H1 (cell line): Measurements from ENCODE around the gene CCDC184. TPM values are rescaled to one million over a fixed set of nuclear protein-coding genes. Genes with fewer than 3 reads are reported as not detected.

Experiments
- CTCF ChIA-PET: fragments of 300-600 bp; sonication (Branson Sonifier 250); formaldehyde crosslinking; loops from one replicate; lab custom pipeline; 2021; ENCODE audit not compliant: partially characterized antibody; lab: Charles Lee
- POLR2A ChIA-PET: fragments of 300-600 bp; sonication (Branson Sonifier 250); formaldehyde crosslinking; loops from one replicate; lab custom pipeline; 2021; ENCODE audit warnings: inconsistent platforms; ENCODE audit not compliant: partially characterized antibody; lab: Charles Lee
- DNase-seq, 2 experiments: peaks; one replicate each; pipeline versions ENCODE4 v3.0.0 to v3.0.0-alpha.2; 2010 to 2022; ENCODE audit warnings: low spot score in 2 of 2, low read depth in 1 of 2, mixed read lengths in 1 of 2
- FAIRE-seq: peaks from 2 replicates; lab custom pipeline; 2011; peaks lifted over from hg19 to GRCh38; lab: Jason Lieb, UNC
- H2AFZ ChIP-seq: 2 replicates; pipeline ENCODE4 v1.8.1; 2012; ENCODE audit warnings: low read length, inconsistent platforms
- H2AK5ac ChIP-seq: 2 replicates; pipeline ENCODE4 v1.6.1; 2013; ENCODE audit warnings: low read depth, low read length
- H2BK120ac ChIP-seq: replicated peaks from 2 replicates; pipeline ENCODE3; 2013; ENCODE audit warnings: low read depth, low read length, inconsistent platforms
- H2BK12ac ChIP-seq: 2 replicates; pipeline ENCODE4 v1.6.1; 2013; ENCODE audit warnings: low read depth, low read length
- H2BK15ac ChIP-seq: 2 replicates; pipeline ENCODE4 v1.6.1; 2013; ENCODE audit warnings: low read length
- H2BK20ac ChIP-seq: 2 replicates; pipeline ENCODE4 v1.6.1; 2013; ENCODE audit warnings: low read length
- H2BK5ac ChIP-seq: 2 replicates; pipeline ENCODE4 v1.6.1; 2013; ENCODE audit warnings: low read depth, low read length
- H3K14ac ChIP-seq: 2 replicates; pipeline ENCODE4 v1.6.1; 2013; ENCODE audit warnings: inconsistent platforms; ENCODE audit not compliant: insufficient read length
- H3K18ac ChIP-seq: 2 replicates; pipeline ENCODE4 v1.6.1; 2013; ENCODE audit warnings: low read length; ENCODE audit errors: extremely low read depth
- H3K23ac ChIP-seq: 2 replicates; pipeline ENCODE4 v1.6.1; 2013; ENCODE audit warnings: inconsistent platforms; ENCODE audit not compliant: insufficient read length
- H3K23me2 ChIP-seq: 2 replicates; pipeline ENCODE4 v1.6.1; 2013; ENCODE audit warnings: low read depth, low read length
- H3K27ac ChIP-seq: 2 replicates; pipeline ENCODE4 v1.6.1; 2011; ENCODE audit warnings: low read depth, low read length, inconsistent platforms
- H3K27me3 ChIP-seq, 4 experiments: replicated peaks in 1 of 4; 1 replicate in 1 of 4; 2 replicates in 3 of 4; pipeline versions ENCODE4 v1.6.1 to v1.8.1; 2011 to 2013; ENCODE audit warnings: low read length in 3 of 4, mild to moderate bottlenecking in 3 of 4, inconsistent platforms in 2 of 4, mixed read lengths in 2 of 4, moderate library complexity in 1 of 4; ENCODE audit not compliant: control insufficient read depth in 3 of 4, insufficient read depth in 3 of 4; ENCODE audit errors: extremely low read depth in 1 of 4
- H3K36me3 ChIP-seq, 4 experiments: 2 replicates each; pipeline versions ENCODE4 v1.6.1 to v1.8.1; 2011 to 2013; ENCODE audit warnings: mild to moderate bottlenecking in 4 of 4, low read length in 3 of 4, moderate library complexity in 2 of 4, control low read depth in 1 of 4, inconsistent platforms in 1 of 4; ENCODE audit not compliant: insufficient read depth in 4 of 4, control insufficient read depth in 2 of 4
- H3K4ac ChIP-seq: replicated peaks from 2 replicates; pipeline ENCODE3; 2013; ENCODE audit warnings: low read length, low read depth, mixed read lengths, inconsistent platforms; ENCODE audit not compliant: insufficient read length
- H3K4me1 ChIP-seq, 4 experiments: replicated peaks in 1 of 4; 1 replicate in 1 of 4; 2 replicates in 3 of 4; pipeline versions ENCODE4 v1.6.1 to v1.8.1; 2011 to 2013; ENCODE audit warnings: low read length in 3 of 4, inconsistent platforms in 2 of 4, mixed read lengths in 1 of 4; ENCODE audit not compliant: insufficient read depth in 4 of 4, control insufficient read depth in 3 of 4
- H3K4me2 ChIP-seq, 2 experiments: 2 replicates each; pipeline versions ENCODE4 v1.6.1 to v1.8.1; 2011 to 2013; ENCODE audit warnings: low read depth in 2 of 2, low read length in 2 of 2, control low read depth in 1 of 2, inconsistent platforms in 1 of 2, mild to moderate bottlenecking in 1 of 2; ENCODE audit not compliant: insufficient read depth in 1 of 2
- H3K4me3 ChIP-seq, 4 experiments: fragments of 200-600, 300-600 bp in 1 of 4; sonication (generic), shearing (Covaris generic), sonication (Bioruptor Twin) in 1 of 4; 2 replicates each; pipeline versions ENCODE4 v1.5.1 to v1.8.1; 2011 to 2016; ENCODE audit warnings: low read length in 4 of 4, low read depth in 3 of 4, control low read depth in 2 of 4, inconsistent platforms in 2 of 4, mild to moderate bottlenecking in 2 of 4, mixed read lengths in 1 of 4, moderate library complexity in 1 of 4; ENCODE audit not compliant: insufficient read depth in 2 of 4; ENCODE audit errors: extremely low read depth in 1 of 4
- H3K56ac ChIP-seq: replicated peaks from 2 replicates; pipeline ENCODE3; 2013; ENCODE audit warnings: low read depth, mild to moderate bottlenecking, mixed read lengths, low read length, inconsistent platforms; ENCODE audit not compliant: insufficient read length
- H3K79me1 ChIP-seq: 2 replicates; pipeline ENCODE4 v1.6.1; 2013; ENCODE audit warnings: low read depth, low read length, control low read depth
- H3K79me2 ChIP-seq, 2 experiments: 2 replicates each; pipeline versions ENCODE4 v1.6.1 to v1.8.1; 2012 to 2013; ENCODE audit warnings: low read length in 2 of 2, mild to moderate bottlenecking in 2 of 2, inconsistent platforms in 1 of 2; ENCODE audit not compliant: insufficient read depth in 2 of 2, control insufficient read depth in 1 of 2
- H3K9ac ChIP-seq, 4 experiments: replicated peaks in 1 of 4; 1 replicate in 1 of 4; 2 replicates in 3 of 4; pipeline versions ENCODE4 v1.6.1 to v1.8.1; 2011 to 2013; ENCODE audit warnings: low read depth in 3 of 4, low read length in 3 of 4, control low read depth in 2 of 4, mild to moderate bottlenecking in 2 of 4, moderate library complexity in 2 of 4, inconsistent platforms in 1 of 4; ENCODE audit errors: extremely low read depth in 1 of 4
- H3K9me3 ChIP-seq, 2 experiments: 2 replicates each; pipeline versions ENCODE4 v1.6.1 to v1.8.1; 2012 to 2013; ENCODE audit warnings: mild to moderate bottlenecking in 2 of 2, moderate library complexity in 2 of 2, control low read depth in 1 of 2, inconsistent platforms in 1 of 2, low read depth in 1 of 2, low read length in 1 of 2, mixed read lengths in 1 of 2; ENCODE audit not compliant: insufficient read depth in 2 of 2
- H4K20me1 ChIP-seq, 2 experiments: replicated peaks in 1 of 2; 2 replicates each; pipeline versions ENCODE3 to v1.8.1; 2011 to 2013; ENCODE audit warnings: inconsistent platforms in 2 of 2, low read length in 2 of 2, mild to moderate bottlenecking in 1 of 2; ENCODE audit not compliant: insufficient read depth in 2 of 2, control insufficient read depth in 1 of 2
- H4K5ac ChIP-seq: 2 replicates; pipeline ENCODE4 v1.6.1; 2013; ENCODE audit warnings: low read length, low read depth, mixed read lengths, inconsistent platforms; ENCODE audit not compliant: insufficient read length
- H4K8ac ChIP-seq: 2 replicates; pipeline ENCODE4 v1.8.0; 2013; ENCODE audit warnings: mild to moderate bottlenecking, moderate library complexity, low read length, inconsistent platforms; ENCODE audit not compliant: insufficient read depth; ENCODE audit errors: extremely low read depth
- H4K91ac ChIP-seq: replicated peaks from 2 replicates; pipeline ENCODE3; 2013; ENCODE audit warnings: low read length, mixed read lengths, inconsistent platforms; ENCODE audit not compliant: insufficient read length
- ASH2L ChIP-seq: fragments of 200-600, 300-600 bp; sonication (generic); IDR thresholded peaks from one replicate; pipeline ENCODE4 v1.7.1; 2017; ENCODE audit warnings: low read length
- POLR2AphosphoS5 ChIP-seq: IDR thresholded peaks from 2 replicates; pipeline ENCODE4 v1.6.1; 2011; ENCODE audit warnings: low read depth, low read length
- SP2 ChIP-seq: IDR thresholded peaks from 2 replicates; pipeline ENCODE4 v1.6.1; 2012; ENCODE audit warnings: mild to moderate bottlenecking, low read length, inconsistent platforms
- WGBS, 2 experiments: shearing (Covaris generic) in 1 of 2; methylation state at CpG; one replicate each; pipeline versions ENCODE4 v1.1.6 to v1.1.7; 2013 to 2015; ENCODE audit warnings: low lambda C conversion rate in 2 of 2, mixed read lengths in 2 of 2, inconsistent platforms in 1 of 2, low coverage in 1 of 2, missing lambda C conversion rate in 1 of 2; ENCODE audit not compliant: insufficient replicate concordance in 2 of 2, insufficient coverage in 1 of 2, insufficient read length in 1 of 2; ENCODE audit errors: extremely low coverage in 1 of 2, missing lambda C conversion rate in 1 of 2; 5-methylcytosine and 5-hydroxymethylcytosine counted together
- polyA plus RNA-seq, 7 experiments: library from polyadenylated mRNA; depleted of rRNA in 3 of 7; stranded (reverse) in 5 of 7; unstranded in 2 of 7; fragments of >200 nt in 5 of 7; fragments of 200-250 nt in 2 of 7; gene quantifications; 1 replicate in 5 of 7; 2 replicates in 1 of 7; 4 replicates in 1 of 7; pipeline versions ENCODE4 v1.2.1 to v1.2.3, GENCODE V29; 2011 to 2013; ENCODE audit warnings: missing spikeins in 2 of 7, mixed read lengths in 2 of 7
- total RNA-seq: library from RNA; stranded (reverse); fragmentation: NEBNext Ultra II Directional; extraction: Animal tissue kit (Norgen Biotek cat#: 25700); gene quantifications from 2 replicates; pipeline ENCODE4 v1.2.1, GENCODE V29; 2021
- TF ChIP-seq, protein P1 (sequence below): IDR thresholded peaks from 2 replicates; pipeline ENCODE4 v1.6.1; 2012; ENCODE audit warnings: low read length, inconsistent platforms

Gene CCDC184
- total and polyA plus RNA-seq, 2 of the 8 experiments (the other 6 are each of a cell fraction or from before 2014, with no cell fraction given) = 2.2 to 3.0 TPM

DNA sequence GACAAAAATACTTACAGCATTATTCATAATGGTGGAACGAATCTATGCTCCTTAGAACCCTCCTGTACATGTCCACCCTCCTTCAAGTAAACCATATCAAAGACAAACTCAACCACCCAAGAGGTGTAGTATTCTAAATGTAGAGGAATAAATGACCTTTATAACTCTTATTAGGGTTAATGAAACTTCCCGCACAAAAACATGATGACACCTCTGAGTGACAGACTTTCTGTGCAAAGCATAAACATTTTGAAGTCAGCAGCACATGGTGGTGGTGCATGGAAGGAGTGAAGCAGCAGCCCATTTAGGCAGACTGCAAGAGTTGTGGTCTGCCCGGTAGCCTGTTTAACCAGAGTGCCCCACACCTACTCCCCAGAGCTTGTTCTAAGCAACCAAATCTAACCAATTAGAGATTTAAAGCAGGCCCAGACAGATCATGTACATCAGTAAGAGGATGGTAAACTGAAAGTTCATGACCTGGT, 25.5 kb upstream of the CCDC184 start:
- Histone ChIP-seq H2AK5ac (no peak overlapping the region), H3K27ac (no peak overlapping the region), H3K9ac (peak overlapping the region in 1 of 4 experiments; percentile 14; a peak in 1 of 7 replicates), H2BK5ac (peak overlapping the region; percentile 27; the same call in 1 of the 2 replicates), H2BK15ac (0 out of 2 replicates have a peak overlapping the region, but pooled peaks have one; percentile 19), H3K79me1 (no peaks in the 10 kb centered on the region), H4K5ac (peak overlapping the region; percentile 63), H2BK12ac (peak overlapping the region; percentile 23; the same call in 1 of the 2 replicates), H3K18ac (no peak overlapping the region; the same call in 1 of the 2 replicates), H3K9me3 (no peaks in the 10 kb centered on the region), H3K27me3 (no peaks in the 10 kb centered on the region), H3K56ac (no peak overlapping the region), H3K23ac (no peak overlapping the region), H4K8ac (no peak overlapping the region; the same call in 1 of the 2 replicates), H2AFZ (peak overlapping the region; percentile 4), H3K4me3 (peak overlapping the region in 3 of 4 experiments; percentile 0 to 94 (median 29); a peak in 4 of 8 replicates), H2BK120ac (no peak overlapping the region), H4K20me1 (no peaks in the 10 kb centered on the region), H3K4ac (no peak overlapping the region), H3K4me2 (peak overlapping the region; percentile 63 to 85), H4K91ac (no peak overlapping the region), H2BK20ac (no peak overlapping the region), H3K4me1 (peaks cover 0 to 5% (median under 1%) of the 10 kb centered on the region in 4 experiments; a peak in 2 of 7 replicates), H3K36me3 (no peaks in the 10 kb centered on the region), H3K79me2 (no peaks in the 10 kb centered on the region), H3K23me2 (peaks cover 4% of the 10 kb centered on the region; the same call in 1 of the 2 replicates), H3K14ac (no peak overlapping the region)
- no peak for TF ChIP-seq SP2
- no peak for TF ChIP-seq ASH2L
- TF ChIP-seq, protein P1, sequence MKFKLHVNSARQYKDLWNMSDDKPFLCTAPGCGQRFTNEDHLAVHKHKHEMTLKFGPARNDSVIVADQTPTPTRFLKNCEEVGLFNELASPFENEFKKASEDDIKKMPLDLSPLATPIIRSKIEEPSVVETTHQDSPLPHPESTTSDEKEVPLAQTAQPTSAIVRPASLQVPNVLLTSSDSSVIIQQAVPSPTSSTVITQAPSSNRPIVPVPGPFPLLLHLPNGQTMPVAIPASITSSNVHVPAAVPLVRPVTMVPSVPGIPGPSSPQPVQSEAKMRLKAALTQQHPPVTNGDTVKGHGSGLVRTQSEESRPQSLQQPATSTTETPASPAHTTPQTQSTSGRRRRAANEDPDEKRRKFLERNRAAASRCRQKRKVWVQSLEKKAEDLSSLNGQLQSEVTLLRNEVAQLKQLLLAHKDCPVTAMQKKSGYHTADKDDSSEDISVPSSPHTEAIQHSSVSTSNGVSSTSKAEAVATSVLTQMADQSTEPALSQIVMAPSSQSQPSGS = no peak
- no peak for TF ChIP-seq POLR2AphosphoS5
- FAIRE-seq (no peak), DNase-seq (no peak)
- WGBS, 2 experiments = 88% methylated on average over 3 of the region's 3 CpGs; no CpG with 5 or more reads in 1 of the 2 experiments
- CTCF ChIA-PET = interaction anchor here (0.6 to 3.6 kb wide), 15 partner anchors 11 to 460 kb away, joined by 3 to 16 read pairs (median 5); partner anchors contain the start of gene TMEM106C
- POLR2A ChIA-PET = interaction anchor here (1.3 to 3.1 kb wide), 12 partner anchors 10 to 52 kb away, joined by 4 to 21 read pairs (median 6); partner anchors contain the start of genes CCDC184, PFKM and SENP1
